Measurements from ENCODE around the gene FOXN3.

FOXN3 gene

GRCh38 chr14:89249065-89249695, 167.9 kb downstream of the FOXN3 start:
- no peak for DNase-seq (ENCODE audit: extremely low read depth, low read depth)

DNA sequence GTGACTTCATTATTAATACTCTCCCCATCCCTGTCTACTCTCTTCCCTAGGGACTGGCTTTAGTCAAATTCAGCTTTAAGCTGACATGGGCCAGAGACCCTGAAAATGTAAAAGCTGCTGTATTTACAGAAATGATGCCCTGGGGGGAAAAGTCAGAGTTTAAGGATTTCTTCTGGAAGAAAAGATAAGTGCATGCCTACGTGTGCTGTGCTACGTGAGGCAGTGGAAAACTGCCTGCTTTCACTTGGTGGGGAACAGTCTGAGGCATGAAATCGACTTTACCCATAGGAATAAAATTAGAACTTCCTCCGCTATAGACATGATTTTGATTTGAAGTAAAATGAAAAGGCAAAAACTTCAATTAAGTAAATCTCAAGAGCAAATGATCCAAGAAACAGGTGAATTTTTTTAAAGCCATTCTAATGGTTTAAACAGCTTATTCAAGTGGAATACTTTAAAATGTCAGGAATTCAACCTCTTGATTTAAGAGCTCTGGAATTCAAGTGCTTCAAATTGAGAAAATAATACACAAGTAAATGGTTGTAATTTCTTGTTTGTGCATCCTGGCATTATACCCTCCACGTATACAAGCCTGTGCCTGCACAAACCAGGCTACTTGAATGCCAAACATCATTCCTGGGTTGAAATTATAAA, 168.5 kb downstream of the FOXN3 start:
- TF ChIP-seq, protein P1, sequence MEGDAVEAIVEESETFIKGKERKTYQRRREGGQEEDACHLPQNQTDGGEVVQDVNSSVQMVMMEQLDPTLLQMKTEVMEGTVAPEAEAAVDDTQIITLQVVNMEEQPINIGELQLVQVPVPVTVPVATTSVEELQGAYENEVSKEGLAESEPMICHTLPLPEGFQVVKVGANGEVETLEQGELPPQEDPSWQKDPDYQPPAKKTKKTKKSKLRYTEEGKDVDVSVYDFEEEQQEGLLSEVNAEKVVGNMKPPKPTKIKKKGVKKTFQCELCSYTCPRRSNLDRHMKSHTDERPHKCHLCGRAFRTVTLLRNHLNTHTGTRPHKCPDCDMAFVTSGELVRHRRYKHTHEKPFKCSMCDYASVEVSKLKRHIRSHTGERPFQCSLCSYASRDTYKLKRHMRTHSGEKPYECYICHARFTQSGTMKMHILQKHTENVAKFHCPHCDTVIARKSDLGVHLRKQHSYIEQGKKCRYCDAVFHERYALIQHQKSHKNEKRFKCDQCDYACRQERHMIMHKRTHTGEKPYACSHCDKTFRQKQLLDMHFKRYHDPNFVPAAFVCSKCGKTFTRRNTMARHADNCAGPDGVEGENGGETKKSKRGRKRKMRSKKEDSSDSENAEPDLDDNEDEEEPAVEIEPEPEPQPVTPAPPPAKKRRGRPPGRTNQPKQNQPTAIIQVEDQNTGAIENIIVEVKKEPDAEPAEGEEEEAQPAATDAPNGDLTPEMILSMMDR (IDR thresholded peaks at IDR 0.05; ENCODE audit: low read depth, low read length) = no peak
- no peak for DNase-seq (ENCODE audit: extremely low read depth, low read depth)

More at GRCh38 chr14:89249065-89249695, 167.9 kb downstream of the FOXN3 start:
- TF ChIP-seq, protein P1 (IDR thresholded peaks at IDR 0.05; ENCODE audit: low read depth, low read length) = no peak

GRCh38 chr14:89247457-89248122, 169.4 kb downstream of the FOXN3 start:
- TF ChIP-seq, protein P1 (IDR thresholded peaks at IDR 0.05; ENCODE audit: low read depth, low read length) = no peak
- no peak for DNase-seq (ENCODE audit: extremely low read depth, low read depth)

- DNase-seq (ENCODE audit: extremely low read depth, low read depth) = no peak
- TF ChIP-seq, protein P1 (IDR thresholded peaks at IDR 0.05; ENCODE audit: low read depth, low read length) = no peak
These were observed 170.7 kb downstream of the FOXN3 start for GRCh38 chr14:89246290-89246689.

GRCh38 chr14:89245802-89246201, 171.2 kb downstream of the FOXN3 start:
- TF ChIP-seq, protein P1 (IDR thresholded peaks at IDR 0.05; ENCODE audit: low read depth, low read length) = no peak
- no peak for DNase-seq (ENCODE audit: extremely low read depth, low read depth)

DNA sequence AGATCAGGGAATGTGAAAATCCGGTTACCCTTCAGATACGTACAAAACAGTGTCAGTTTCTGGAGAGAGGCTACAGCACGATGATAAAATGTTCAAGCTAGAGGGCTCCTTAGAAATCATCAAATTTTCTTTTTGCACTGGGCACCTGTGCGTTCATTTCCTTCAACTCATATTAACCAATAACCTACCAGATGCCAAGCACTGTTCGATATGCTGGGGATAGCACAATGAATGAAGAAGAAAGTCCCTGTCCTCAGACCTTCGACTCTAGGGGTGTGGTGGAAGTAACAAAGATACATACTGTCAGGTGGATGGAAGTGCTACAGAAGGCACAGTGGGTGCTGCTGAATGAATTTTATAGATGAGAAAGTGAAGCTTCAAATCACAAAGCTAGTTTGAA, 172.3 kb downstream of the FOXN3 start:
- TF ChIP-seq, protein P1 (IDR thresholded peaks at IDR 0.05; ENCODE audit: low read depth, low read length) = no peak
- no peak for DNase-seq (ENCODE audit: extremely low read depth, low read depth)

- DNase-seq (ENCODE audit: extremely low read depth, low read depth) = no peak
- TF ChIP-seq, protein P1 (IDR thresholded peaks at IDR 0.05; ENCODE audit: low read depth, low read length) = no peak
These were observed 173.3 kb downstream of the FOXN3 start for GRCh38 chr14:89243741-89244140.
